HG03159 (cell line): Measurements from ENCODE around the gene ACTR1A.
"Not testable (repeated sequence)": the region's sequence is repeated elsewhere in the genome, so short reads cannot be mapped to it uniquely, and the experiment has no call there.

ENCODE experiments used
- ATAC-seq: cut with Tn5 transposase; IDR thresholded peaks from one replicate; pipeline ENCODE4 v1.9.1; 2021; ENCODE audit warnings: mild to moderate bottlenecking, moderate library complexity; ENCODE audit not compliant: unreplicated experiment

ACTR1A gene

DNA sequence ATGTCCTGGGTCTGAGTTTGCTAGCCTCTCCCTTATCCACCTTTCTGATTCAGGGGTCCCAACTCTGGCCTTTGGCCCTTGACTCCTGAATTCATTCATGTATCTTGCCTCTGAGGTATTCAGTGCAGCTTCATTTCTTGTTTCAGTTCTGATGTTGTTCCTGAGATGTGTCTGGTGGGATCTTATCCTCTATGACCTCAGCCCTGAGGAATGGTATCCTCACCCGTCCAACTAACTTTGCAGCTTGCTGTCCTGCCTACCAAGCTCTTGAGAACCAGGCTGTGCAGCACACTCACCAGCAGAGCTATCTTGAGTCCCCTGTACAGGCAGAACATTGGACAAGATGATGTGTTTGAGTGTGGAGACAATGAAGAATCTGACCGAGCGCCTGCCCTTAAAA lies 15.0 kb upstream of the ACTR1A start:
- no peak for ATAC-seq

DNA sequence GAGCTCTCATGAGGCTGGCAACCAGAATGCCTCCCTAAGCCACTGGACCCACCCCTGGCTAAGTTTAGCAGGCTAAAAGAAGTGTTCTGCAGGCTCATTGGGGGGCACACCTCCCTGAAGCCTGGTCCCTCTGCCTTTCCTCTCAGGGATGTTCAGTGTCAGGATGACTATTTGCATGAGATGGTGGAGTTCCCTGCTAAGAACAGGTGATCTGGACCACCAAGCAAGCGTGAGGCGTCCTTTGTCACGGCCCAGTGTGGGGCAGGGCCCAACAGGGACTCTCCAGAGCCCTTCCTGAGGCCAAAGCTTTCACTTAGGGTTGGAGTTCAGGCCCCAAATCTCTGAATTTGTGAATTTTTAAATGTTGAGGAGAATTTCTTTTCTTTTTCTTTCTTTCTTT lies 13.2 kb upstream of the ACTR1A start:
- no peak for ATAC-seq

DNA sequence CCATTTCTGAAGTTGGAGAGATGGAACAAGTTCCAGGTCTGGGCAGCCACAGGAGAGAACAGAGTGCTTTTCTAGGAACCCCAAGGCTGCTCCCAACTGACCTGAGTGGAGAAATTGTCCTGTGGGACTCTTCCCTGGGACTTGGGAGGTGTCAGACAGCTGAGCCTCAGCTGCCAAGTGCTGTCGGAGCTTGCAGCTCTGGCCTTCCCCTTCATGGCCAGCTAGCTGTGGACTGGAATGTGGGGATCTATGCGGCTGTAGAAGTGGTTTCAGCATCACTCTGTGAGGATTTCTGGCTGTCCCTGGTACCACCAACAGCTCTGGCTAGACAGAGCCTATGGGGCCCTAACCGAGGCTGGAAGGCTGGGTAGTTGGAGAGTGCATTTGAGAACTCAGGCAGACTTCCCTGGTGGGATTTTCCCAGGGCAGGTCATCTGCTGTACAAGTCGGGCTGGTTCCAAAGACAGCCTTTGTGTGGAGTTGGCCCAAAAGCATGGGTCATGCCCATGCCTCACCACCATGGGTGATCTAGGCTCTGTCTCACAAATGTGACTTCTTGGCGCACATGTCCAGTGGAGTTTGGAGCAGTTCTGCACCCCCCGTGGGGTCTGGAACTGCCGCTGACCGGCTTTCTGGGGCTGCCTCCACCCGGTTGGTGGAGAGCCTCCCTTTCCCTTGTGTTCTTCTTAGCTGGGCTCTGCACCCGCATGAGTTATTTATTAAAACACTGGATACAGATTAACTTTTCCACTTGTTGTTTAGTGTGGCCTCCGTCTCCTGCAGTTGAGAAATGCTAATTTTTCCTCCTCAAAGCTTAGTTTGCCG lies 12.2 kb upstream of the ACTR1A start:
- no peak for ATAC-seq

DNA sequence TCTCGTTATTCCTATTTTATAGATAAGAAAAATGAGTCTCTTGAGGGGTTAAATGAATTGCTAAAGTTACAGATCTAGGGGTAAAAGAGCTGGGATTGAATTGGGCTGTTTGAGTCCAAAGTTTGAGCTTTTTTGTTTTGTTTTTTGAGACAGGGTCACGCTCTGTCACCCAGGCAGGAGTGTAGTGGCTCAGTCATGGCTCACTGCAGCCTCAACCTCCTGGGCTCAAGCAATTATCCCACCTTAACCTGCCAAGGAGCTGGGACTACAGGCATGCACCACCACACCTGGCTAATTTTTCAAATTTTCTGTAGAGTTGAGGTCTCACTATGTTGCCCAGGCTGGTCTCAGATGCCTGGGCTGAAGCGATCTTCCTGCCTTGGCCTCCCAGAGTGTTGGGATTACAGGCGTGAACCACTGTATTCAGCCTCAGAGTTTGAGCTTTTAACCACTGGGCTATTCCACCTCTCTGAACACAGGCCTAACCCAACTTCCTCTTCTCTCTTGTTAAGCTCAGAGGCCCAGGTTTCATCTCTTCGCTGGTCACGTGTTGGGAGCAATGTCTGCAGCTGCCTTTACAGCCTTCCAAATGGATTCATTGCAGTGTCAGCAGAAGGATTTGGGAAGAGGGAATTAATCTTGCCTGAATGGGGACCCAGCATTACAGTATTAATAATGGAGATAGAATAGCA lies 9.2 kb upstream of the ACTR1A start:
- peak; percentile 74 for ATAC-seq

DNA sequence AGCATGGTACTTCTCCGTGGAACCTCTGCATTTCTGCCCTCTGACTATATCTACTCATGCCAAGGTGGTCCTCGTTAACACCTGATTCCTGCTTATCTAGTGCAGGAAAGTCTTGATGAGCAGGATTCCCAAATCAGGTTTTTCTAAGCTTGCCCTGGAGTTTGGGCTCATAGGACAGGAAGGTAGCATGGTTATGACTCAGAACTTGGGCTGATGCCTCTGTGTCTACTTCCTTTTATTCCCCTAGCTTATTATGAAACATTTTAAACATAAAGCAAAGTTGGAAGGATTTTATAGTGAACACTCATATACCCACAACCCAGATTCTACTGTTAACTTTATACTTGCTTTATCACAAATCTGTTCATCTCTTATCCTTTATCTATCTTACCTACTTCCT lies 6.9 kb upstream of the ACTR1A start:
- no peak for ATAC-seq

DNA sequence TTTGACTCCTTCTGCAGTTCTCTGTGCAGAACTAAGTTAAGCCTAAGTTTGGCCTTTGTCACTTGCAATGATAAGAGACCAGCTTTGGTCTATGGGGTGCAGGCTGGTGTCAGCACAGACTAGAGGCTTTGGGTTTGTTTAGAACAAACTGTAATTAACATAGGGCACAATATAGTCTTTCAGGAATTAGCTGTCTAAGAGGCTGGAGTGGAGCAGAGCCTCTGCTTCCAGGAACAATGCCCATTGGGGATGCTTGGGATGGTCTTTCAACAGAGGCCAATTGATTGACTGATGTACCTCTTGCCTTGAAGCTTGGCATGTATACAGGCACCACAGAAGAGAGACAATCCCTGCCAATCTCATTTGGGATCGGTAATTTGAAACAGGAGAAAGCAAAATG lies 6.0 kb upstream of the ACTR1A start:
- ATAC-seq, result no peak

DNA sequence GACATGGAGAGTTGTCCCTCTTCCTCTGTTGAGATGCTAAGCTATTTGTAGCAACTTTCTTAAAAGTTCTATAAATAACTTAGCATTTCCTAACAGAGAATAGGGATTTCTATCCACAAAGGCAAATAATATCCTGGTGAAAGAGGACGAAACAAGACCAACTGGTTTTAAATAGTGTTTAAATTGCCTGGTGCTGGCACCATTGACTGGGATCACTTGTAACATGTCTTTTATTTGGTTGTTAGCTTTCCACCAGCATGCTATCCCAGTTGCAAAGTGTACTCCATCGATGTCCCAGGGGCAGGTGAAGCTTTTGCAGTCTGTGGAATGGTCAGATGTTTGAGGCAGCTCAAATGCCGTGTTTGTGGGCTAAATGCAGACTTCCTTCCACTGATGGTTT lies 5.0 kb upstream of the ACTR1A start:
- ATAC-seq, result no peak

DNA sequence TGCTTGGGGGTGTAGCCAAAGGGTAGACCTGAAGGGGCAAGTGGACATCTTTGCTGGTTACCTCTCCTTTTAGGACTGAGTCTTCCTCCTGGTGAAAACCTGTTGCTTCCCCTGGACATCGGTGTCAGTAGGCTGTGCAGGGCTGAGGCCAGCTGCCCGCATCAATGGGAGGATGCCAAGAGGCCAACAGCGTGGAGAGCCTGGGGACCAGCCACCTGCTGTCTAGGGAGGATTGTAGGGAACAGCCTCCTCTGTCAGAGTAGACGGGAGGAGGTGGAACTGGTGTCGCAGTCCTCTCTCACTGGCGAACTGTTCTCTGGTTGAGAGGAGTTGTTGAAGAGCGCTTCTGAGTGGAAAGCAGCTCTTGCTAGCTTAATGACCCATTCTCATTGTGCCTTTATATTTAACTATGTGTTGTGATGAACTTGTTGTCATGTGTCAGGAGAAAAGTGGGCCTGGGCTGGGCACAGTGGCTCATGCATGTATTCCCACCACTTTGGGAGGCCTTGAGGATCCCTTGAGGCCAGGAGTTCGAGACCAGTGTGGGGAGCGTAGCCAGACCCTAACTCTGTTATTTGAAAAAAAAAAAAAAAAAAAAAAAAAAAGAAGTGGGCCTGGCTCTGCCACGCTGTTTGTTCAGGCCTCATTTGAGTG lies 3.1 kb upstream of the ACTR1A start:
- ATAC-seq, result no peak

DNA sequence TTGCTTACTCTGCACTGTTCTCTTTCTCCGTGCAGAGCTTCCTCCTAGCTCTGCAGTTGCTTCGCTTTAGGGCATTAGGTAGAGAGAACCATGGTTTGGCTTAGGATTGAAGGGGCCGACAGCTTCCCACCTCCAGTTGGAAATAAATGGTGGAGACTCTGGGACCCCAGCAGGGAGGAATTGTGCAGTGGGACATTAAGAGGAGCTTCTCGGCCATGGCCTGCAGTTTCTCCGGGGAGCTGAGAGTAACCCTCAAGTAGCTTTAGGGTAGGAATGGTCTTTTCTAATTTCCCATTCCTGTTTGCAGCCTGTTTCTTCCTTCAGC lies 2.4 kb upstream of the ACTR1A start:
- ATAC-seq, result no peak

DNA sequence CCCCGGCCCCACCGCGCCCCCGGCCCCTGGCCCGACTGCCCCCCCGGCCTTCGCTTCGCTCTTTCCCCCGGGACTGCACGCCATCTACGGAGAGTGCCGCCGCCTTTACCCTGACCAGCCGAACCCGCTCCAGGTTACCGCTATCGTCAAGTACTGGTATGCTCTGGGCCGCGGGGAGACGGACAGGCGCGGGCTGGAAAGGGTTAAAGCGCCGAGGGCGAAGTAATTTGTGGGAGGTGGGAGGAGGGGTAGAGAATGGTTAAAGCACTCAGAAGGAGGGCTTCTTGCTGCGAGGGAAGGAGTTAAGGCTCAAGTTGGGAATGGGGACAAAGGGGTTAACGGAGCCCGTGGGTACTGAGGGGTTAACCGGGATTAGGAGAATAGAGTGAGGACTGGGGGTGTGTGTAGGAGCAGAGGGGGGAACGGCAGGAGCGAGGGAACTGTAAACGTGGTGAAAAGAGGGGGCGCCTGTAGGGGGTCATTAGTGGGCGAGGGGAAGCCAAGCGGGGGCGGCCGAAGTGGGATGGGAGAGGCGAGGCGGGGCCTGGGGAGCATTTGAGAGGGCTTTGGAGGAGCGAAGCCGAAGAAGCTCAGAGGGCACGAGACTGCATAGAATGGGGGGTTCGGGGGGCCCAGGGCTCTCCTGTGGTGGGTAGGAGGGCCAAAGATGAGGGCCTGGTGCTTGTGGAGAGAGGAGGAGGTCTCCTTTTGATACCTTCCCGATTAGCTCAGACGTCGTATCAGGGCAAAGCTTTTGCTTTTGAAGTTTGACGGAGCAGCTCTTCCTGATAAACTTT lies 1.9 kb upstream of the ACTR1A start:
- no peak for ATAC-seq

DNA sequence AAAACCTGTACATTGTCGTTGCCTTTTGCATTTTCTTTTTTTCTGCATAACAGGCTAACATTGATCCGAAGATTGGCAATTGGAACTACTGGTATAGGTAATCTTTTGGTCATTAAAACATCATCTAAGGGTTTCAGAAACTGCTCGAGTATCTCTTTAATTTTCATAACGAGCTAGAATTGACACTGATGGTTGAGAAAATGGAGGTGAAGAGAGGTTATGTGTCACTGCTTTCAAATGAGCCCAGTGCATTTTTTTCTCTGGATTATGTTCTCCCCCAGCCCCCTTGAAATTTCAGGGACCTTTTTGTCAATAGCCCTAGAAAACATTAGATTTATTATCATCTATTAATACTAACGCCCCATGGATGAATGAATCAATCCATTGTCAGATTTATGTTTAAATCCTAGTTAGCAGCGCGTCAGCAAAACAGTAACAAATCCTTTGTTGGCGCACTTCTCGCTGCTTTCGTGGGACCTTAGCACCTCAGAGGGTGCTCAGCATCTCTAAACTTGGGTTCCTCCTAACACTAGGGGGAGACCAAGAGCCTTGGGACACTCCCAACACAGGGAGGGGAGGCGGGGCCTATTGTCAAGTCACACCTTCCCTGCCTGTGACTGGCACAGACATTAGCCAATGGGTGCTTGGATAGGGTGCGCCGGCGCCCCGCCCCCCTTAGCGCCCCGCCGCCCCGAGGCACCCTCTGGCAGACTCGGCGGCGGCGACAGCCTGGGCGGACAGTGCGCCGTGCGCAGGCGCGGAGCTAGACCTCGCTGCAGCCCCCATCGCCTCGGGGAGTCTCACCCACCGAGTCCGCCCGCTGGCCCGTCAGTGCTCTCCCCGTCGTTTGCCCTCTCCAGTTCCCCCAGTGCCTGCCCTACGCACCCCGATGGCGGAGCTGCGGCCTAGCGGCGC lies 1.0 kb upstream of the ACTR1A start, which contains the start of gene SUFU:
Gene SUFU, plus strand, starts transcription at position 709 of the 915 bp plus-strand sequence. Its CDS starts 181 bp downstream, at position 890.
- peak; percentile 51 for ATAC-seq

DNA sequence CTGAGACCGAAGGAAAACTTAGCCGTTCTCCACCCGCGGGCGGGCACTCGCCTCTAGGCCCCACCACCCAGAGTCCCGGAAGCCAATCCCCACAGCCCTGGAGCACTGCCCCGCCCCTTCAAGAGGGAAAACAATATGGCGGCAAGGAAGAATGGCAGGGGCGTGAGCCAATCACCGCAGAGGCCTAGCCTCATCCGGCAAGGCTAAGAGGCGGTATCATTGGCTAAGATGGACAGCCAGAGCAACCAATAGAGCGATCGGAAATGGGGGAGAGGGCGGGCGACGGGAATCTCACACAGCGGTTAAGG lies 529 bp downstream of the ACTR1A start:
- ATAC-seq, result peak; percentile 66

DNA sequence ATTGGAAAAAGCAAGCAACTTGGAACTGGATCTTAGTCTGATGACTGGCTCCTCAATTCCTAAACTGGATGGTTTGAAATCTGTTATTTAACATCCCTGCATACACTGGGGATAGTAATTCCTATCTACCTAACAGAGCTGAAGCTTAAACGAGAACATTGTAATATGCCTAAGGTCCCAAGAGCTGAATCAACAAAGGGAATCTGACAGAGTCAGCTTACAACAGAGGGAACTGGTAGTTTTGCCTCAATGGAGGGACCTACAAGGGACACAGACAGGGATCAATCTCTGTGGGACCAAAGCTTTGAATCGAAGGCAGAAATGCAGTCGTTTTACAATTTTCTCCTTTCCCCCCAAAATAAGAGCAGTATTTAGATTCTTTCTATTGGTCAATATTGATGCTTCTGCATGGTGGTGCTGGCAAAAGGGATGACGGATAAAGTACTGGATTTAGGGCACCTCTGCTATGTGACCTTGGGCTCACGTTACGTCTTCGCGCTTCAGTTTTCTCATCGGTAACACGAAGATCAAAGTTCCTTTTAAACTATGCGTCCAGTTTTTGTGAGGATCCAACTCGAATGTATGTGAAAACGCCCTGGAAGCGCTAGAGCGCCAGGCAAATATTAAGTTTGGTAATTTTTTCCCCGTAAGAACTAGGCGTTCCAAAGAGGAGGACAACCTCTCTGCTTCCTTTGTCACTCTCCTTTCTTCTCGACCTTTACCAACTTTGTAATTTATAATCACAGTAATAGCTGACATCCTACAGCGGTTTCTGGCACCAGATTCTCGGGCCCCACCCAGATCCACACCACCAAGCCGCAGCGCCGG lies 1.1 kb downstream of the ACTR1A start:
- ATAC-seq, result no peak

DNA sequence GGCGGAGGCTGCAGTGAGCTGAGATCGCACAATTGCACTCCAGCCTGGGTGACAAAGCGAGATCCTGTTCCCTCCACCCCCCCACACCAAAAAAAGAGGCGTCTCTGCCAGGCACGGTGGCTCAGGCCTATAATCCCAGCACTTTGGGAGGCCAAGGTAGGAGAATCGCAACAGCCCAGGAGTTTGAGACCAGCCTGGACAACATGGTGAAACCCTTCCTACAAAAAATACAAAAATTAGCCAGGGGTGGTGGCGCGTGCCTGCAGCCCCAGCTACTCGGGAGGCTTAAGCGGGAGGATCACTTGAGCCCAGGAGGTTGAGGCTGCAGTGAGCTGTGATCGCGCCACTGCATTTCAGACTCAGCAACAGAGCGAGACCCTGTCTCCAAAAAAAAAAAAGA lies 1.8 kb downstream of the ACTR1A start:
- not testable (repeated sequence) for ATAC-seq

DNA sequence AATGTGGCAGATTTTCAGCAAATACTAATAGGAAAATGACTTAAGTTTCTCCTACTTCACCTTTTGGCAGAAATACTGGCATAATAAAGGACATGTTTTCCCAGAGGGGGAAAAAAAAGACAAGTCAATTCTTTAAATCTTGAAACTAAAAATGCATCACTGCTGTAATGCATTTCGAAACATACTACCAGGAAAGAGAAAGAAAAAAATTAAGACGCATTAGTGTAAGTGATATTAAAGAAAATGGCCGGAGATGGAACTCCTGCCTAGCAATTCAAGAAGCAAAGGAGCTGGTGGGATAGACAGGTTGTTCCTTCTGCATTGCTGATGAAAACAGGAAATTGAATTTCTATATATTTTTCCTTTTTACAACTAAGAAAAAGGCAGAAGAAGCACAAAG lies 3.2 kb downstream of the ACTR1A start:
- no peak for ATAC-seq

DNA sequence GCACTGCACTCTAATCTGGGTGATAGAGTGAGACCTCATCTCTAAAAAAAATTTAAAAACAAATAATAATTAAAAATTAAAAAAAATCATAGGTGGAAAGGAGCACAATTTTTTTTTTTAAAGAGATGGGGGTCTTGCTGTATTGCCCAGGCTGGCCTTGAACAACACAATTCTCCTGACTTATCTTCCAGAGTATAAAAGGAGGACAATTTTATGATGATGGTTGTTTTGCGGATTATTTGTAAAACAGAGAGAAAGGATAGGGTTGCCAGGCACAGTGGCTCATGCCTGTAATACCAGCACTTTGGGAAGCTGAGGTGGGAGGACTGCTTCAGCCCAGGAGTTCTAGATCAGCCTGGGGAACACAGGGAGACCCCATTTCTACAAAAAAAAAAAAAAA lies 5.0 kb downstream of the ACTR1A start:
- ATAC-seq, result no peak

DNA sequence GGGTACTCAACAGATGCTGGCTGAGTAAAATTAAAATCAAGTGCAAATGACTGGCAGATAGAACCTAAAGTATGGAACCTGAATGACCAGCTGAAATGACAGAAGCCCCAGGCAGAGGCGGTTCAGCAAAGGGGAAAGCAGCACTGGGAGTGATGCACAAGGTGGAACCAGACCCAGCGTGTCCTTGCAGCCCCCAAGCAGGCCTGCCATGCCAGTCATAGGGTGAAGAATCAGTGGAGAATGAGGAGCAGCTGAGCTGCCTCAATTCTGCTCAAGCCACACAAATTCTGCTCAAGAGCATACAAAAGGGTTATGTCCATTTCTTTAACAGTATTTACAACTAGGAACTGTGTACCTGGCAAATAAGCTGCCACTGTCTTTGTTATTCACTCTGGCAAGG lies 8.7 kb downstream of the ACTR1A start:
- ATAC-seq, result no peak

DNA sequence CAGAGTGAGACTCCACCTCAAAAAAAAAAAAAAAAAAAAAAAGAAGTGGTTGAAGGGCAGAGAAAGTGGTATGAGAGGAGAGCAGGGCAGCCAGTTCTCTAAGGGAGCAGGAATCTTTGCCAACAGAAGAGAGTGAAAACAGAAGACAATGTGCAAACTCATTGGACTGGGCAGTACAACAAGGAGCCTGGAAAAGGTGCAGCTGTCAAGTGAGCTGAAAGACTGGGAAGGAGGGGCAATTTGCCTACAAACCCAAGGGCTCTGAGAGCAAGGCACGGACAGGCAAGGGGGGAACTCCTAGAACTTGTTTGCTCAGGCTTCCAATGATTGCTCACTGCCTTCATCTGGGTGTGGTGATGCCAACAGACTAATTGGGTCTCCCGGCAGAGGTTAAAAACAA lies 9.5 kb downstream of the ACTR1A start:
- ATAC-seq, result no peak

DNA sequence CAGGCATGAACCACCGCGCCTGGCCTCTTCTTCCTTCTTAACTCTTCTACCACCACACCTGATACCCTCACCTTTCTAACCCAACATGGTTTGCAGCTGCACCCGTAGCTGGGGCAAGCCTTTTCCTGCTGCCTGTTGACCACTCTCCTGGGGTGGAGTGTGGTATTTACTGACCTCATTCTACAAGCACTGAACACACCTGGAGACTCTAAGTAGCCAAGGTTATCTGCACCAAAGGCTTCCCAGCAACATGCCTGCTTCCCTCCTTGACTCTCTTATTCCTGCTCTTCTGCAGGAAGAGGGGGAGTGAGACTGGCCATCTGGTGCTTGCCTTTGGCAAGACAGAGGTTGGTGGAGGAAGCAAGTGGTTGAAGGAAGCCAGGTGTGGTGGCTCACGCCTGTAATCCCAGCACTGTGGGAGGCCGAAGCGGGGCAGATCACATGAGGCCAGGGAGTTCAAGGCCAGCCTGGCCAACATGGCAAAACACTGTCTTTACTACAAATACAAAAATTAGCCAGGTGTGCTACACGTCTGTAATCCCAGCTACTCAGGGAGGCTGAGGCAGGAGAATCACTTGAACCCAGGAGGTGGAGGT lies 10.1 kb downstream of the ACTR1A start:
- no peak for ATAC-seq
